SK-N-SH treated with all-trans-retinoic acid at 6 μM for 48 hours (cell line): Measurements from ENCODE around the gene ELMOD3.

ENCODE experiments used
- ATAC-seq: fragments of 200-7000 bp; cut with Tn5 transposase; 3 replicates; pipeline ENCODE4 v1.9.1; 2020; ENCODE audit warnings: mild to moderate bottlenecking, moderate library complexity
- ARNTL ChIP-seq: fragments of 450-650 bp; formaldehyde crosslinking; IDR thresholded peaks from 2 replicates; pipeline ENCODE4 v1.5.0; 2020; ENCODE audit warnings: low read depth, mild to moderate bottlenecking, moderate library complexity, borderline replicate concordance
- BACH2 ChIP-seq: fragments of 250-450 bp; sonication (Bioruptor Pico); IDR thresholded peaks from 2 replicates; pipeline ENCODE4 v1.9.0; 2021; ENCODE audit warnings: mild to moderate bottlenecking, borderline replicate concordance
- CSDC2 ChIP-seq: fragments of 250-450 bp; sonication (Bioruptor Pico); IDR thresholded peaks from 2 replicates; pipeline ENCODE4 v1.5.0; 2020; ENCODE audit warnings: mild to moderate bottlenecking, moderate library complexity
- ESRRG ChIP-seq: fragments of 250-450 bp; sonication (Bioruptor Pico); IDR thresholded peaks from 2 replicates; pipeline ENCODE4 v1.6.1; 2021; ENCODE audit warnings: mild to moderate bottlenecking
- GLIS3 ChIP-seq: fragments of 250-450 bp; sonication (Bioruptor Pico); IDR thresholded peaks from 2 replicates; pipeline ENCODE4 v1.5.0; 2020; ENCODE audit warnings: mild to moderate bottlenecking, moderate library complexity
- ISL1 ChIP-seq: fragments of 250-450 bp; sonication (Bioruptor Pico); IDR thresholded peaks from 2 replicates; pipeline ENCODE4 v2.1.2; 2022; ENCODE audit warnings: mild to moderate bottlenecking, moderate library complexity
- OSR1 ChIP-seq: fragments of 250-450 bp; sonication (Bioruptor Pico); IDR thresholded peaks from 2 replicates; pipeline ENCODE4 v1.8.0; 2022; ENCODE audit warnings: moderate library complexity, mild to moderate bottlenecking, inconsistent platforms
- PPARA ChIP-seq: fragments of 250-450 bp; sonication (Bioruptor Pico); IDR thresholded peaks from 2 replicates; pipeline ENCODE4 v1.5.0; 2020; ENCODE audit warnings: mild to moderate bottlenecking, borderline replicate concordance
- RARB ChIP-seq: fragments of 250-450 bp; sonication (Bioruptor Pico); IDR thresholded peaks from 2 replicates; pipeline ENCODE4 v1.8.0; 2021; ENCODE audit warnings: mild to moderate bottlenecking, moderate library complexity
- SNAI2 ChIP-seq: fragments of 250-450 bp; sonication (Bioruptor Pico); IDR thresholded peaks from 2 replicates; pipeline ENCODE4 v1.5.0; 2020; ENCODE audit warnings: mild to moderate bottlenecking, moderate library complexity
- TOX ChIP-seq: fragments of 250-450 bp; sonication (Bioruptor Pico); IDR thresholded peaks from 2 replicates; pipeline ENCODE4 v1.8.0; 2021; ENCODE audit warnings: mild to moderate bottlenecking, moderate library complexity, borderline replicate concordance
- ZC3H10 ChIP-seq: fragments of 250-450 bp; sonication (Bioruptor Pico); IDR thresholded peaks from 2 replicates; pipeline ENCODE4 v1.5.1; 2021; ENCODE audit warnings: mild to moderate bottlenecking, moderate library complexity
- ZFP3 ChIP-seq: fragments of 250-450 bp; sonication (Bioruptor Pico); IDR thresholded peaks from 2 replicates; pipeline ENCODE4 v1.5.0; 2020; ENCODE audit warnings: mild to moderate bottlenecking, moderate library complexity
- ZFP30 ChIP-seq: fragments of 450-650 bp; formaldehyde crosslinking; IDR thresholded peaks from 2 replicates; pipeline ENCODE4 v1.5.0; 2022; ENCODE audit warnings: mild to moderate bottlenecking, moderate library complexity
- ZNF565 ChIP-seq: fragments of 450-650 bp; formaldehyde crosslinking; conservative IDR thresholded peaks from 2 replicates; pipeline ENCODE4 v1.5.0; 2020; ENCODE audit warnings: low read depth, mild to moderate bottlenecking, moderate library complexity
- ZNF70 ChIP-seq: fragments of 450-650 bp; formaldehyde crosslinking; IDR thresholded peaks from 2 replicates; pipeline ENCODE4 v1.5.0; 2020; ENCODE audit warnings: mild to moderate bottlenecking, moderate library complexity
- ZNF8 ChIP-seq: fragments of 450-650 bp; formaldehyde crosslinking; IDR thresholded peaks from 2 replicates; pipeline ENCODE4 v1.5.0; 2020; ENCODE audit warnings: mild to moderate bottlenecking, moderate library complexity
- TF ChIP-seq, protein P1 (sequence below): fragments of 250-450 bp; sonication (Bioruptor Pico); IDR thresholded peaks from 2 replicates; pipeline ENCODE4 v1.8.0; 2020; ENCODE audit warnings: mild to moderate bottlenecking, moderate library complexity, borderline replicate concordance
- TF ChIP-seq, protein P2 (sequence below): fragments of 250-450 bp; sonication (Bioruptor Pico); IDR thresholded peaks from 2 replicates; pipeline ENCODE4 v1.5.1; 2020; ENCODE audit warnings: low read depth, mild to moderate bottlenecking, moderate library complexity
- TF ChIP-seq, protein P3 (sequence below): fragments of 250-450 bp; sonication (Bioruptor Pico); IDR thresholded peaks from 2 replicates; pipeline ENCODE4 v1.5.0; 2020; ENCODE audit warnings: mild to moderate bottlenecking, moderate library complexity
- TF ChIP-seq, protein P4 (sequence below): fragments of 250-450 bp; sonication (Bioruptor Pico); IDR thresholded peaks from 2 replicates; pipeline ENCODE4 v1.5.1; 2021; ENCODE audit warnings: mild to moderate bottlenecking, moderate library complexity

The ELMOD3 gene

DNA sequence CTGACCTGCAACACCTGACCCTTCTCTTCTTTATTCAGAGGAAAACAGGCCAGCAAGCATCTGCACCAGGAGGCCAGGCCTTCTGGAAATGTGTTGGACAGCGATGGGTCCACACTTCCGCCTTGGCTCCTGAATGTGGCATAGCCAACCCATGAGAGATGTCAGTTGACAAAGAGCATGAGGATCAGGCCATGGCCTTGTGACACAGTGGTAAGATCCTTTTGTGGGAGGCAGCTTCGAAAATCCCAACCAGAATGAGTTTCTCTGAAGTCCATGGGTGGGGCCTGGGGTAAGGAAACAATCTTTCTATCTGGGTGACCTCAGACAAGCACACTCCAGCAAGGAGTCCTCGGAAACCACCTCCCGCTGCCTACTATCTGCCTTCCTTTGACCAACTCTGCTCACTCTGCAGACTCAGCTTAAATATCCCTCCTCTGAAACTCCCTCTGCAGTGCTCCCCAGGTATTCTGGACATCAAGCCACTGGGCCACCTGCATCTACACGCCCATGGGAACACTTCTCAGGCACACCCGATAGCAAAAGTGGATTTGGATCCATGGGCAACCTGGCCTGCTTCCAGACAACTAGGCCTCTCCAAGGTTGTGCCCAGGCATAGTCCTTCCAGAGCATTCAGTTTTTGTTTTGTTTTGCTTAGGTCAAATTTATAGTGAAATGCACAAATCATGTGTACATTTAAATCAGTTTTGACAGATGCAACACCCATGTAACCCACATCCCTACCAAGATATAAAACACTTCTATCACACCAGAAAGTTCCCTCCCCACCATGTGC, 60.4 kb downstream of the ELMOD3 start:
- ATAC-seq, result no peak
- no peak for TF ChIP-seq PPARA (CRISPR knock-in tag)
- no peak for TF ChIP-seq ZFP30
- TF ChIP-seq CSDC2 (CRISPR knock-in tag), result no peak
- TF ChIP-seq OSR1 (CRISPR knock-in tag), result no peak
- no peak for TF ChIP-seq BACH2 (CRISPR knock-in tag)
- TF ChIP-seq, protein P1, sequence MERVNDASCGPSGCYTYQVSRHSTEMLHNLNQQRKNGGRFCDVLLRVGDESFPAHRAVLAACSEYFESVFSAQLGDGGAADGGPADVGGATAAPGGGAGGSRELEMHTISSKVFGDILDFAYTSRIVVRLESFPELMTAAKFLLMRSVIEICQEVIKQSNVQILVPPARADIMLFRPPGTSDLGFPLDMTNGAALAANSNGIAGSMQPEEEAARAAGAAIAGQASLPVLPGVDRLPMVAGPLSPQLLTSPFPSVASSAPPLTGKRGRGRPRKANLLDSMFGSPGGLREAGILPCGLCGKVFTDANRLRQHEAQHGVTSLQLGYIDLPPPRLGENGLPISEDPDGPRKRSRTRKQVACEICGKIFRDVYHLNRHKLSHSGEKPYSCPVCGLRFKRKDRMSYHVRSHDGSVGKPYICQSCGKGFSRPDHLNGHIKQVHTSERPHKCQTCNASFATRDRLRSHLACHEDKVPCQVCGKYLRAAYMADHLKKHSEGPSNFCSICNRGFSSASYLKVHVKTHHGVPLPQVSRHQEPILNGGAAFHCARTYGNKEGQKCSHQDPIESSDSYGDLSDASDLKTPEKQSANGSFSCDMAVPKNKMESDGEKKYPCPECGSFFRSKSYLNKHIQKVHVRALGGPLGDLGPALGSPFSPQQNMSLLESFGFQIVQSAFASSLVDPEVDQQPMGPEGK (CRISPR knock-in tag), result no peak
- TF ChIP-seq ARNTL (CRISPR knock-in tag), result no peak
- TF ChIP-seq SNAI2, result no peak
- TF ChIP-seq ZFP3 (CRISPR knock-in tag), result no peak
- TF ChIP-seq ISL1, result no peak
- no peak for TF ChIP-seq GLIS3
- no peak for TF ChIP-seq ZC3H10 (CRISPR knock-in tag)
- no peak for TF ChIP-seq ZNF565

DNA sequence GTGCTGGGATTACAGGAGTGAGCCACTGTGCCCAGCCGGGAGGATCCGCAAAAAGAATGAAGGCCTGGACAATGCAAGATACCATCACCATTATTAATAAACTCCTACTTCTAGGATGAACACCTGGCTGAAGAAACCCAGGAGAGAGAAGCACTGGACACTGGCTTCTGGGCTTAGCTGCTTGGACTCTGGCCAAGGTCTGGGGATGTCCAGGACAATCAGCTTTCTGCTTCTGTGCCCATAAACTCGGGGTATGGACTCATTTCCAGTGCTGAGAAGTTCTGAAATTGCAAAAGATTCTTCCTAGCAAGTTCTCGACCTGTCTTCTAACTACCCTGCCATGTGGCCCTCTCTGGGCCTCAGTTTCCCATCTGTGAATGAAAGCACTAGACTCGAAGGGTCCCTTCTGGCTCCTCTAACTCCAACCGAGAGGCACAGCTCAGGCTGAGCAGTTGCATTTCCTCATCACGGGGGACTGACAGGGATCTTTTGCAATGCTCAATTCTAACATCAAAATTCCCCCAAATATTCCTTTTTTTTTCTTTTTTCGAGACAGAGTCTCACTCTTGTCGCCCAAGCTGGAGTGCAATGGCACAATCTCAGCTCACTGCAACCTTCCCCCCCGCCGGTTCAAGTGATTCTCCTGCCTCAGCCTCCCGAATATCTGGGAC, 61.5 kb downstream of the ELMOD3 start:
- ATAC-seq, result no peak
- TF ChIP-seq ZNF8 (CRISPR knock-in tag) (no peak), RARB (CRISPR knock-in tag) (no peak), ZFP30 (no peak), GLIS3 (no peak), TOX (no peak), BACH2 (CRISPR knock-in tag) (no peak)
- TF ChIP-seq, protein P2, sequence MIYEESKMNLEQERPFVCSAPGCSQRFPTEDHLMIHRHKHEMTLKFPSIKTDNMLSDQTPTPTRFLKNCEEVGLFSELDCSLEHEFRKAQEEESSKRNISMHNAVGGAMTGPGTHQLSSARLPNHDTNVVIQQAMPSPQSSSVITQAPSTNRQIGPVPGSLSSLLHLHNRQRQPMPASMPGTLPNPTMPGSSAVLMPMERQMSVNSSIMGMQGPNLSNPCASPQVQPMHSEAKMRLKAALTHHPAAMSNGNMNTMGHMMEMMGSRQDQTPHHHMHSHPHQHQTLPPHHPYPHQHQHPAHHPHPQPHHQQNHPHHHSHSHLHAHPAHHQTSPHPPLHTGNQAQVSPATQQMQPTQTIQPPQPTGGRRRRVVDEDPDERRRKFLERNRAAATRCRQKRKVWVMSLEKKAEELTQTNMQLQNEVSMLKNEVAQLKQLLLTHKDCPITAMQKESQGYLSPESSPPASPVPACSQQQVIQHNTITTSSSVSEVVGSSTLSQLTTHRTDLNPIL, result no peak
- TF ChIP-seq, protein P3, sequence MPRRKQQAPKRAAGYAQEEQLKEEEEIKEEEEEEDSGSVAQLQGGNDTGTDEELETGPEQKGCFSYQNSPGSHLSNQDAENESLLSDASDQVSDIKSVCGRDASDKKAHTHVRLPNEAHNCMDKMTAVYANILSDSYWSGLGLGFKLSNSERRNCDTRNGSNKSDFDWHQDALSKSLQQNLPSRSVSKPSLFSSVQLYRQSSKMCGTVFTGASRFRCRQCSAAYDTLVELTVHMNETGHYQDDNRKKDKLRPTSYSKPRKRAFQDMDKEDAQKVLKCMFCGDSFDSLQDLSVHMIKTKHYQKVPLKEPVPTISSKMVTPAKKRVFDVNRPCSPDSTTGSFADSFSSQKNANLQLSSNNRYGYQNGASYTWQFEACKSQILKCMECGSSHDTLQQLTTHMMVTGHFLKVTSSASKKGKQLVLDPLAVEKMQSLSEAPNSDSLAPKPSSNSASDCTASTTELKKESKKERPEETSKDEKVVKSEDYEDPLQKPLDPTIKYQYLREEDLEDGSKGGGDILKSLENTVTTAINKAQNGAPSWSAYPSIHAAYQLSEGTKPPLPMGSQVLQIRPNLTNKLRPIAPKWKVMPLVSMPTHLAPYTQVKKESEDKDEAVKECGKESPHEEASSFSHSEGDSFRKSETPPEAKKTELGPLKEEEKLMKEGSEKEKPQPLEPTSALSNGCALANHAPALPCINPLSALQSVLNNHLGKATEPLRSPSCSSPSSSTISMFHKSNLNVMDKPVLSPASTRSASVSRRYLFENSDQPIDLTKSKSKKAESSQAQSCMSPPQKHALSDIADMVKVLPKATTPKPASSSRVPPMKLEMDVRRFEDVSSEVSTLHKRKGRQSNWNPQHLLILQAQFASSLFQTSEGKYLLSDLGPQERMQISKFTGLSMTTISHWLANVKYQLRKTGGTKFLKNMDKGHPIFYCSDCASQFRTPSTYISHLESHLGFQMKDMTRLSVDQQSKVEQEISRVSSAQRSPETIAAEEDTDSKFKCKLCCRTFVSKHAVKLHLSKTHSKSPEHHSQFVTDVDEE (CRISPR knock-in tag), result no peak

DNA sequence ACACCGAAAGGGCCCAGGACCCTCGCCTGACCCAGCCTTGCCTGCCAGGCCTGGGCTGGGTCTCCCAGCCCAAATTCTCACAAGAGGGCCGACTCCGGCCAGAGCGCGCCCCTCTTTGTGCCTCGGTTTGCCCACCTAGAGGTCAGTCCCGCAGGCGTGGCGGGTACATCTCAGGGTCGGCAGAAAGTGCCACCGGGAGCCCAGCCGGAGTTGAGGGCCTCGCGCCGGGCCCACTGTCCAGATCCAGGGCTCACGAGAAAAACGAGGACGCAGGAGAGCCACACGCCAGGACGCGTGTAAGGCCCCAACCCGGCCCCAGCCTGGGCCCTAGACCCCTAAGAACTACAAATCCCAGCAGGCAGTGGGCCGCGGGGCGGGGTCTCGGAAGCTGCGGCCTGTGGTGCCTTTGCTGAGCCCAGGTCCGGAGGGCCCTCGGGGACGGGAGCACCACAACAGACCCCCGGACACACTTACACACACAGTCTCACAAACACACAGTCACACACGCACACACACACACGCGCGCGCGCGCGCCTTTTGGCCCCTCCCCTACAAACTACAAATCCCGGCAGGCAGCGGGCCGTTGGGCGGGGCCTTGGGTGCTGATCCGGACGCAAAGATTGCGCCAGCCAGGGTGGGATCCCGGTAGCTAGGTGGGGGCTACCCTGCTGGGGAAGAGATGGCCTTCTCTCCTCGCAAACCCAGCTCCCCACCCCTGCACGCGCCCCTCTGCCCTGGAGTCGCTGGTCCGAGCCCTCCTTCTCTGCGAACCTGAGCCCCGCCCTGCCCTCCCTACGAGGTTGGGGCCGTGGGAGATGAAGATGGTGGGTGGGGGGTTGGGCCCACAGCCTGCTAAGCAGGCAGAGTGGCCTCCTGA, 63.8 kb downstream of the ELMOD3 start, which contains the start of gene SH2D6:
Gene SH2D6, plus strand, starts transcription at position 583 of the 877 bp plus-strand sequence. CDS start 10,752 bp downstream, outside the sequence.
- no peak for TF ChIP-seq ARNTL (CRISPR knock-in tag)
- no peak for TF ChIP-seq ZNF70 (CRISPR knock-in tag)
- no peak for TF ChIP-seq OSR1 (CRISPR knock-in tag)
- TF ChIP-seq ZNF565, result no peak
- no peak for TF ChIP-seq ESRRG
- TF ChIP-seq BACH2 (CRISPR knock-in tag), result no peak
- TF ChIP-seq, protein P4, sequence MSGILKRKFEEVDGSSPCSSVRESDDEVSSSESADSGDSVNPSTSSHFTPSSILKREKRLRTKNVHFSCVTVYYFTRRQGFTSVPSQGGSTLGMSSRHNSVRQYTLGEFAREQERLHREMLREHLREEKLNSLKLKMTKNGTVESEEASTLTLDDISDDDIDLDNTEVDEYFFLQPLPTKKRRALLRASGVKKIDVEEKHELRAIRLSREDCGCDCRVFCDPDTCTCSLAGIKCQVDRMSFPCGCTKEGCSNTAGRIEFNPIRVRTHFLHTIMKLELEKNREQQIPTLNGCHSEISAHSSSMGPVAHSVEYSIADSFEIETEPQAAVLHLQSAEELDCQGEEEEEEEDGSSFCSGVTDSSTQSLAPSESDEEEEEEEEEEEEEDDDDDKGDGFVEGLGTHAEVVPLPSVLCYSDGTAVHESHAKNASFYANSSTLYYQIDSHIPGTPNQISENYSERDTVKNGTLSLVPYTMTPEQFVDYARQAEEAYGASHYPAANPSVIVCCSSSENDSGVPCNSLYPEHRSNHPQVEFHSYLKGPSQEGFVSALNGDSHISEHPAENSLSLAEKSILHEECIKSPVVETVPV (CRISPR knock-in tag), result no peak
- TF ChIP-seq, protein P3 (CRISPR knock-in tag), result no peak; the same call in 1 of the 2 replicates
- TF ChIP-seq, all 23 proteins: peak for 0
- peak; percentile 90 for ATAC-seq
